Keratinocyte (primary cell): ENCODE results near the gene NAPB.

Source experiments
- EZH2 ChIP-seq: IDR thresholded peaks from one replicate; pipeline ENCODE4 v1.6.1; 2012; ENCODE audit warnings: inconsistent platforms, mild to moderate bottlenecking, low read length, moderate library complexity
- TF ChIP-seq, protein P1 (sequence below), 3 experiments: IDR thresholded peaks in 1 of 3; conservative IDR thresholded peaks in 1 of 3; optimal IDR thresholded peaks in 1 of 3; 2 replicates in 2 of 3; 3 replicates in 1 of 3; pipeline versions ENCODE3 to v1.5.1; 2011; ENCODE audit warnings: low read length in 3 of 3, mild to moderate bottlenecking in 3 of 3, moderate library complexity in 2 of 3, control low read depth in 1 of 3, inconsistent platforms in 1 of 3; ENCODE audit not compliant: insufficient read depth in 2 of 3; ENCODE audit errors: extremely low read depth in 1 of 3

DNA sequence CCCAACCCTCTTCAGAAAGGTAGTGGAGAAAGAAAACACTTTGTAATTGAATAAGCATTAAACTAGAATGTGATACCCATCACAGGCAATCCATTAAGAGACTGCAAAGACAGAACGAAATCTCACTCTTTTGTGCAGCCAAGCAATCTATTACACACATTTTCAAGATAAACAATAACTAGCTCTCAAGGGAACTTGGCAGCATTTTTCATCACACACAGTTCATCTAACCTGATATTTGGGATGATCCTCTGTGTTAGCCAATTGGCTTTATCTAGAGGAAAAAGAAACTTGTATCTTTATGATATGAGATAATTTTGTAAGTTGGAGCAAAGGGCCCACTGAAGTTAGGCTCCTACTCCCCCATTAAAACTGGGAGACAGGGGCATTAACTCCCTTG is 60.8 kb downstream of the NAPB start:
- TF ChIP-seq, protein P1, sequence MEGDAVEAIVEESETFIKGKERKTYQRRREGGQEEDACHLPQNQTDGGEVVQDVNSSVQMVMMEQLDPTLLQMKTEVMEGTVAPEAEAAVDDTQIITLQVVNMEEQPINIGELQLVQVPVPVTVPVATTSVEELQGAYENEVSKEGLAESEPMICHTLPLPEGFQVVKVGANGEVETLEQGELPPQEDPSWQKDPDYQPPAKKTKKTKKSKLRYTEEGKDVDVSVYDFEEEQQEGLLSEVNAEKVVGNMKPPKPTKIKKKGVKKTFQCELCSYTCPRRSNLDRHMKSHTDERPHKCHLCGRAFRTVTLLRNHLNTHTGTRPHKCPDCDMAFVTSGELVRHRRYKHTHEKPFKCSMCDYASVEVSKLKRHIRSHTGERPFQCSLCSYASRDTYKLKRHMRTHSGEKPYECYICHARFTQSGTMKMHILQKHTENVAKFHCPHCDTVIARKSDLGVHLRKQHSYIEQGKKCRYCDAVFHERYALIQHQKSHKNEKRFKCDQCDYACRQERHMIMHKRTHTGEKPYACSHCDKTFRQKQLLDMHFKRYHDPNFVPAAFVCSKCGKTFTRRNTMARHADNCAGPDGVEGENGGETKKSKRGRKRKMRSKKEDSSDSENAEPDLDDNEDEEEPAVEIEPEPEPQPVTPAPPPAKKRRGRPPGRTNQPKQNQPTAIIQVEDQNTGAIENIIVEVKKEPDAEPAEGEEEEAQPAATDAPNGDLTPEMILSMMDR (optimal IDR thresholded peaks at IDR 0.05 in 1 of 3, IDR thresholded peaks at IDR 0.05 in 1 of 3, conservative IDR thresholded peaks at IDR 0.05 in 1 of 3; ENCODE audit: extremely low read depth in 1 of 3, insufficient read depth in 2 of 3, low read length in 3 of 3), result no peak
- TF ChIP-seq EZH2, result no peak
